HG02763 (cell line): ENCODE results near the gene KRTAP5-10.
"Not testable (repeated sequence)": the region's sequence is repeated elsewhere in the genome, so short reads cannot be mapped to it uniquely, and the experiment has no call there.

Source experiments
- ATAC-seq: cut with Tn5 transposase; IDR thresholded peaks from one replicate; pipeline ENCODE4 v1.9.1; 2021; ENCODE audit warnings: mild to moderate bottlenecking, moderate library complexity; ENCODE audit not compliant: unreplicated experiment

The KRTAP5-10 gene, protein sequence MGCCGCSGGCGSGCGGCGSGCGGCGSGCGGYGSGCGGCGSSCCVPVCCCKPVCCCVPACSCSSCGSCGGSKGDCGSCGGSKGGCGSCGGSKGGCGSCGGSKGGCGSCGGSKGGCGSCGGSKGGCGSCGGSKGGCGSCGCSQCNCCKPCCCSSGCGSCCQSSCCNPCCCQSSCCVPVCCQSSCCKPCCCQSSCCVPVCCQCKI

GRCh38 chr11:71565263-71565662, at the start of gene KRTAP5-10:
TSS of gene KRTAP5-10 (plus strand) at chr11:71565563. CDS start at chr11:71565588, 25 bp downstream.
- ATAC-seq, result no peak

DNA sequence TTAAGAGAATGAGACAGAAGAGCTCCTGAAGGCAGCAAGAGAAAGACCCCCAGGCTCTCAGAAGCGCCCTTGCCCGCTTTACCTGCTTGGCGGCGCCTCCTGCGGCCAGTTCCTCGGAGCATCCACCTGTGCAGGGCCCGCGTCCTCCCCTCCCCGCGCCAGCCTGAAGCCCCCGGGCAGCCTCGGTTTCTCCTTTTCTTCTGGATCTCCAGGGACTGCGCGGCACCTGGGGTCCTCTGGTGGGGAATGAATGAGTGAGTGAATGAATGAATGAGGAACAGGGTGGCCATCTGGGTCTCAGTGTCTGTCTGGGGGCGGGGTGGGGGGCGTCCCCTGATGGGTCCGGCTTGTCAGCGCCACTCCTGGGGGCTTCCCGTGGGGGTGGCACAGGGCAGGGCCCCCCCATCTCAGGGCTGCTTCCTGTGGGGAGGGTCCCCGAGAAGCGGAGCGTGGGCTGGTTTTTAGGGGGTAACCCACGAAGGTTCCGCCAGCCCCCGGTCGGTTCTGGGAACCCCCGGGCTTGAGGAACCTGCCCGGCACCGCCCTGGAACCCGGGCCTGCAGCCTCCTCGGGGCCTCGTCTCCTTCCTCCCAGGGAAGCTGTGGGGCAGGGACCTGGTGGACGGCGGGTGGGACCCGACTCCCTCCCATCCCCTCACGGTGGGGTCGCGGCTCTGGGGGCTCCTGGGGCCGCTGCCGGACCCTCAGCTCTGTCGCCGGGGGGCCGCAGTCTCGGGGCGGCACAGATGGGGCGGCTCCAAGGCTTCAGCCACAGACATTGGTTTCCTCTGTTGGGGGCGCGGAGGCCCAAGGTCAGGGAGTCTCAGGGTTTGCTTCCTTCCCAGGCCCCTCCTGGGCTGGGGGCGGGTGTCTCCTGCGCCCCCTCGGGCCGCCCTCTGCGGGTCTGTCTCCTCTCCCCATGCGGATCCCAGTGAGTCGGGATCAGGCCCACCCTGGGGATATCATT, 46.6 kb upstream of the KRTAP5-10 start:
- ATAC-seq, result no peak

DNA sequence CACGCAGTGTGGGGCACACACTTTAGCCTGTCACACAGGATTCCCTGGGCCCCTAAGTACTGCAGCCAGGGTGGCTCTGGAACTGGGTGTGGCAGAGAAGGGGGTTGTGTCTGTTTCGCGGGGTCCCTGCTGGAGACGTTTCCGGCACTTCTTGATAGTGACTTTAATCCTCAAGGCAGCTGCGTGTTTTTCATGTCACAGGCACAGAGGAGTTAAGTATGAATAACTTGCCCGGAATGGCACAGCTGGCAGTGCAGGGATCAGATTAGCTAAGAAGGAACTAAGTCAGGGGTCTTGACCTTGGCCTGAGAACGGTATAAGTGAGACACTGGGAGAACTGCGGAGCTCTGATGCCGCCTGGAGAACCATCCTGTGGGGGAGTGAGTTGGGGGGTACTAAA, 45.8 kb upstream of the KRTAP5-10 start:
- no peak for ATAC-seq

GRCh38 chr11:71525188-71525937, 40.0 kb upstream of the KRTAP5-10 start:
- ATAC-seq, result no peak

GRCh38 chr11:71525938-71526495, 39.3 kb upstream of the KRTAP5-10 start:
- no peak for ATAC-seq

DNA sequence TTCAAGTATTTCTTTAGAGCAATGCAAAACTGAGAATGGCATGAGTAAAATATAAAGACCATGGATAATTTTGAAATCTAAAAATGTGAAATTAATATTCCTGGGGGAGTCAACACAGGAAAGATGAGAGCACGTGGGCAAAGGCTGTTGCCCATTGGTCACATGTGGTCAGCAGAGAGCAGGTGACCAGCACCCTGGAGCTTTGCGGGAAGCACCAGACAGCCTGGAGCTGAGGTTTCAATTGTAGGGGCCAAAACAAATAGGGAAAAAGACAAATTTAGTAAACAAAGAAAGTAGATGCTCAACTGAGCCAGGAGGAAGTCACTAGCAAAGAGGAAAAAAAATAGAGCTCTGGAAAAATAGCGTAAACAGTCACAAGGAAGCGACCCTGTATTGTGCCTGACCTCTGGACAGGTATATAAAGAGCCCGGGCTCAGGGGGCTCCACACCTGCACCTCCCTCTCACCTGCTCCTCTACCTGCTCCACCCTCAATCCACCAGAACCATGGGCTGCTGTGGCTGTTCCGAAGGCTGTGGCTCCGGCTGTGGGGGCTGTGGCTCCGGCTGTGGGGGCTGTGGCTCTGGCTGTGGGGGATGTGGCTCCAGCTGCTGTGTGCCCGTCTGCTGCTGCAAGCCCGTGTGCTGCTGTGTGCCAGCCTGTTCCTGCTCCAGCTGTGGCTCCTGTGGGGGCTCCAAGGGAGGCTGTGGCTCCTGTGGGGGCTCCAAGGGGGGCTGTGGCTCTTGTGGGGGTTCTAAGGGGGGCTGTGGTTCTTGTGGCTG, 38.4 kb upstream of the KRTAP5-10 start, which contains the start of gene KRTAP5-7:
Gene KRTAP5-7, plus strand, starts transcription at position 472 of the 780 bp plus-strand sequence. Its CDS starts 34 bp downstream, at position 506.
- not testable (repeated sequence) for ATAC-seq

- ATAC-seq, result no peak
These were observed 37.7 kb upstream of the KRTAP5-10 start for GRCh38 chr11:71527576-71528210.

GRCh38 chr11:71530602-71531001, 34.8 kb upstream of the KRTAP5-10 start:
- no peak for ATAC-seq

DNA sequence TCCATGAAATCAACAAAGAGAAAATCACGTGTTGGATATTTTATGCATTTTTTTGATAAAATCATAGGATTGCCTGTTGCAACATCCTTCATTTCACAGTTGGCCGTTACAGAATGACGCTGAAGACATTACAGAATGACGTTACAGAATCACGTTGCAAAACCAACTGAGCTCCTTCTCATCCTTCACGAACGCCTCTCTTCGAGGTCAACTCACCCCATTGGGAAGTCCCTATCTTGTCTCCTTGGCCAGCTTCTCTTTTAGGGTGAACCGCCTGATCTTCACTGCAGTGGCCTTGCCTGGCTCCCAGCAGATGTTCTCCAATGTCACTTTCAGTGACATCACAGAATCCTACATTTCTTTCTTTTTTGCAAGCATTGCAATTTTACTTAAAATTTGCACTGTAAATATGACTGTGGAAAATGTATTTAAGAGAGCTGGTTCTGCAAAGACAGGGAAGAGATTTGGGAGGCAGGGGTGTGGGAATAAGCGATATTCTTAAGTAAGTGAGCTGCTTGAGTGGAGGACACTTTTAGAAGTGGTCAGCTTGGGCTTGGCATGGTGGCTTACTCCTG, 33.2 kb upstream of the KRTAP5-10 start:
- ATAC-seq, result no peak

- not testable (repeated sequence) for ATAC-seq
These were observed 30.4 kb upstream of the KRTAP5-10 start for GRCh38 chr11:71534711-71535608.

GRCh38 chr11:71535825-71536224, 29.5 kb upstream of the KRTAP5-10 start:
- ATAC-seq, result no peak

DNA sequence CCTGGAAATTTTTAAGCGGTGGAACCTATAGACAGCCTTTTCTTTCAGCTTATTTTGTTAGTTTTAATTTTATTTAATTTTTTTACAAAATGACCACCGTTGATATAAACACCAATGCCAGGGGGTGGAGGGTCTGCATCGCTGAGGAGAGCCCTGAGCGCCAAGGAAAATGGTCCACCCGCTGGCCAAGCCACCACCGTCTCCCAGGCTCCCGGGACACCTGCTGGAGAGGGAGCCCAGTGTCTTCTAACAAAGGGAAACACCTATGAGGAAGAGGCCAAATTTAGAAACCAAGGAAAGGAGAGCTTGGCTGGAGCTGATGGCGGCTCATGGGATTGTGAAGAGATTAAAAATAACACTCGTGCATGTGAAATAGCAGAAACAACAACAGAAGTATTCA, 27.8 kb upstream of the KRTAP5-10 start:
- ATAC-seq, result no peak

- not testable (repeated sequence) for ATAC-seq
These were observed 27.2 kb upstream of the KRTAP5-10 start, which contains the start of gene KRTAP5-8 for GRCh38 chr11:71537977-71538665. TSS of gene KRTAP5-8 (plus strand) at chr11:71538025. CDS start at chr11:71538056, 31 bp downstream.

- ATAC-seq, result no peak
These were observed 26.7 kb upstream of the KRTAP5-10 start for GRCh38 chr11:71538666-71538990.

DNA sequence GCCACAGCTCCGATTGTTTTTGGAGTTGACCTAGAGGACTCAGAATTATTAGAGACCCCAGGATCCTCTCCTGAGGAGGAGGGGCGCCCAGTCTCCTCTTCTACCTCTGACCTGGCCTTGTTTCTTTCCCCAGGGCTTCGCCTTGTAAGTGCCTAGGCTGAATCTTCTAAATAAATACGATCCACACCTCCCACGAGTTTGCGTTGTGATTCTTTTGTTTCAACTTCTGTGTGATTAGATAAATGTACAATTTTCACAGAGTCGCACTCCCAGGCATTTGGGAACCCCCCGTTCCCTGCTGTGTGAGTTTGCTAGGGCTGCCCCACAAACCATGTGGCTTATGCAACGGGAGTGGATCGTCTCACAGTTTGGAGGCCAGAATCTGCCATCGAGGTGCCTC, 26.3 kb upstream of the KRTAP5-10 start:
- no peak for ATAC-seq

- not testable (repeated sequence) for ATAC-seq
These were observed 25.4 kb upstream of the KRTAP5-10 start for GRCh38 chr11:71539971-71540370.

DNA sequence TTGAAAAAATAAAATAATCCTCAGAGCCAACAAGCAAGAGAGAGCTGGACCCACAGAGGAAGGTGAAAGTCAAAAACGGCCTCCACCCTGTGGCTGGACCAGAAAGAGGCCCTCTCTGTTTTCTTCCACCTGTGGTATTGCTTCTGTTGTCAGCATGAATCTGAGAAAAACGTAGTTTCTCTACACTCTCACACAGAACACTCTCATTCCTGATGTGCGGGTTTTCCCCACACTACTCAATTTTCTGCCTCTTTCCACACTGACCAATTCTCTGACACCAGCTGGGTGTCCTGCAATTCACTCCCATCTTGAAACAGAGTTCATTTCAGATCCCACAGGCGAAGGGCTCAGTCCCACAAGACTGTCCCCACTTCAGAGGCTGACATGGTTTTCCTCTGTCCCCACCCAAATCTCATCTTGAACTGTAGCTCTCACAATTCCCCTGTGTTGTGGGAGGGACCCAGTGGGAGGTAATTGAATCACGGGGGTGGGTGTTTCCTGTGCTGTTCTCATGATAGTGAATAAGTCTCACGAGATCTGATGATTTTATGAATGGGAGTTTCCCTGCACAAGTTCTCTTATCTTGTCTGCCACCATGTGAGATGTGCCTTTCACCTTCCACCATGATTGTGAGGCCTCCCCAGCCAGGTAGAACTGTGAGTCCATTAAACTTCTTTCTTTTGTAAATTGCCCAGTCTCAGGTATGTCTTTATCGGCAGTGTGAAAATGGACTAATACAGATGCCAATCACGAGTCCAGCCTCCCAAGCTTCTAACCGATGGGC, 24.6 kb upstream of the KRTAP5-10 start:
- ATAC-seq, result not testable (repeated sequence)
